Sigmoid colon (tissue), 7 donors: ENCODE data around the gene POLD1. TPM values are rescaled to one million over a fixed set of nuclear protein-coding genes. Genes with fewer than 3 reads are reported as not detected.
A peak's percentile ranks its signal among the peaks of the same experiment; 100 is the strongest.

Experiments used
- DNase-seq: peaks from one replicate; pipeline ENCODE4 v3.0.0-alpha.2; 2019
- H3K27ac ChIP-seq, 4 donors: fragments of 200-600 bp; sonication (generic); one replicate each; pipeline ENCODE4 v1.5.1; 2016 to 2019; ENCODE audit warnings: mild to moderate bottlenecking in 1 of 4
- H3K27me3 ChIP-seq, 3 donors: fragments of 200-600 bp; sonication (generic); one replicate each; pipeline ENCODE4 v1.5.1; 2019; ENCODE audit warnings: mild to moderate bottlenecking in 1 of 3
- H3K36me3 ChIP-seq, 4 donors: fragments of 200-600 bp; sonication (generic); one replicate each; pipeline ENCODE4 v1.5.1; 2016 to 2019
- H3K4me1 ChIP-seq, 4 donors: fragments of 200-600 bp; sonication (generic); one replicate each; pipeline ENCODE4 v1.5.1; 2017 to 2019
- H3K4me3 ChIP-seq, 4 donors: fragments of 200-600 bp; sonication (generic); one replicate each; pipeline ENCODE4 v1.5.1; 2017 to 2019; ENCODE audit warnings: mild to moderate bottlenecking in 2 of 4, moderate library complexity in 1 of 4
- H3K9me3 ChIP-seq, 4 donors: fragments of 200-600 bp in 3 of 4; sonication (generic) in 3 of 4; one replicate each; pipeline versions ENCODE4 v1.5.1 to v1.6.1; 2013 to 2019
- EP300 ChIP-seq, 4 donors: sonication (generic); formaldehyde crosslinking; IDR thresholded peaks; one replicate each; pipeline ENCODE4 v1.6.1; 2017; ENCODE audit warnings: antibody characterized with exemption in 4 of 4
- POLR2A ChIP-seq, 2 donors: fragments of 450-650 bp; IDR thresholded peaks; one replicate each; pipeline ENCODE4 v1.6.1; 2016; ENCODE audit warnings: antibody characterized with exemption in 2 of 2, mild to moderate bottlenecking in 2 of 2, moderate library complexity in 2 of 2
- POLR2AphosphoS5 ChIP-seq, 4 donors: sonication (generic); formaldehyde crosslinking; IDR thresholded peaks; one replicate each; pipeline ENCODE4 v1.6.1; 2017; ENCODE audit warnings: antibody characterized with exemption in 4 of 4
- WGBS, 2 donors: extraction: QIAGEN DNeasy Blood & Tissue Kit; methylation state at CpG; one replicate each; pipeline ENCODE4 v1.1.7; 2013; 5-methylcytosine and 5-hydroxymethylcytosine counted together
- intact Hi-C: fragments of 100-400 bp; cut with DNase I; formaldehyde crosslinking; loops from one replicate; pipeline ENCODE4 v1.15.1; 2023
- polyA plus RNA-seq, 3 donors: library from polyadenylated mRNA; stranded (reverse); fragments of 200-250 nt; gene quantifications; one replicate each; pipeline ENCODE4 v1.2.3, GENCODE V29; 2013
- total RNA-seq, 4 donors: library from RNA; depleted of rRNA; stranded (reverse); fragments of >200 nt; gene quantifications; one replicate each; pipeline ENCODE4 v1.1.0, GENCODE V29; 2016
- TF ChIP-seq, protein P1 (sequence below), 4 experiments: fragments of 450-650 bp in 3 of 4; fragments of 200-600 bp in 1 of 4; IDR thresholded peaks; one replicate each; pipeline ENCODE4 v1.5.1; 2016 to 2019; ENCODE audit warnings: antibody characterized with exemption in 4 of 4, mild to moderate bottlenecking in 3 of 4, moderate library complexity in 2 of 4
- donor health status: healthy with polysubstance abuse.
- donor health status: Bipolar disorder and iron deficiency.
- donor health status: healthy.

Gene POLD1
- total and polyA plus RNA-seq, 7 donors = 9.6 to 44.2 (median 10.8) TPM

DNA sequence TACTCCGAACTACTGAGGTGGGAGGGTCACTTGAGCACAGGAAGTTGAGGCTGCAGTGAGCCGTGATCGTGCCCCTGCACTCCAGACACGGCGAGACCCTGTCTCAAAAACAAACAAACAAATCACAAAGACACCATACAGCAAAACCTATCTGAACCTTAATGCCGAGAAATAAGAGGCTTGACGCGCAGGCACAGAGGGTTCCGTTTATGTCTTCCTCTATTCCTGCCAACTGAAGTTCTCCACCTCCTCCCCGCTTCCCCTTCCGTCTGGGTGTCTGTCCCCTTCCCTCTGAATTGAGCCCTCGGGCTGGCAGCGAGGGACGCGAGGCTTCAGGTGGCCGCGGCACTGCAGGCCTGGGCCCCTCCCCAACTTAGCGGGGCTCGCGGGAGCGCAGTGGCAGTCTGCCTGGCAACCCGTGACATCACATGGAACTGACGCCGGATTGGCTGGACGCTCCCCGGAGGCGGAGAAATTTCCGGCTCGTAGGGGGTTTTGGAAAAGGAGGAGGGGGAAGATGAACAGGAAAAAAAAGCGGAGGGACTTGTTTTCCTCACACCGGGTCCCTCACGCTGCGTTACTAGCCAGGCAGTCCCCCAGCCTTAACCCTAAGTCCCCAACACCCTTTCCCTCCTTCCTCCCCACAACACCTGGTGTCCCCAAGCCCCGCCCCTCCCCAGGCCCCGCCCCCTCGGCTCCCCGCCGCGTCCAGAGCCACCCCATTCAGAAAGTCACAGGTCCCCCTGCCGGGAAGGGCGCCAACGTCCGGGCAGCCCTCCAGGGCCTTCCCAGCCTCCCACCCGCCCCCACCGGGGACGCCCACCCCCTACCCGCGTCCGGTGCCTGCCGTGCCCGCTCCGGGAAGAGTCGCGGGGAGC, 47.4 kb downstream of the POLD1 start:
- WGBS, 2 donors = 1% methylated on average over 54 of the region's 54 CpGs
- H3K27me3 ChIP-seq = peaks cover 12 to 61% (median 61%) of the 10 kb centered on the region in 3 donors
- DNase-seq = peak; percentile 89
- H3K27ac ChIP-seq = peak overlapping the region in 3 of 4 donors; percentile 34 to 66 (median 47)
- H3K4me1 ChIP-seq = peaks cover 0 to 26% (median 18%) of the 10 kb centered on the region in 4 donors
- peak overlapping the region; percentile 31 to 63 (median 55) for H3K4me3 ChIP-seq
- no peaks in the 10 kb centered on the region for H3K36me3 ChIP-seq
- no peak for TF ChIP-seq EP300 (IDR thresholded peaks at IDR 0.05)
- TF ChIP-seq POLR2AphosphoS5 (IDR thresholded peaks at IDR 0.05) = peak in 1 of 4 donors; percentile 55
- TF ChIP-seq, protein P1, sequence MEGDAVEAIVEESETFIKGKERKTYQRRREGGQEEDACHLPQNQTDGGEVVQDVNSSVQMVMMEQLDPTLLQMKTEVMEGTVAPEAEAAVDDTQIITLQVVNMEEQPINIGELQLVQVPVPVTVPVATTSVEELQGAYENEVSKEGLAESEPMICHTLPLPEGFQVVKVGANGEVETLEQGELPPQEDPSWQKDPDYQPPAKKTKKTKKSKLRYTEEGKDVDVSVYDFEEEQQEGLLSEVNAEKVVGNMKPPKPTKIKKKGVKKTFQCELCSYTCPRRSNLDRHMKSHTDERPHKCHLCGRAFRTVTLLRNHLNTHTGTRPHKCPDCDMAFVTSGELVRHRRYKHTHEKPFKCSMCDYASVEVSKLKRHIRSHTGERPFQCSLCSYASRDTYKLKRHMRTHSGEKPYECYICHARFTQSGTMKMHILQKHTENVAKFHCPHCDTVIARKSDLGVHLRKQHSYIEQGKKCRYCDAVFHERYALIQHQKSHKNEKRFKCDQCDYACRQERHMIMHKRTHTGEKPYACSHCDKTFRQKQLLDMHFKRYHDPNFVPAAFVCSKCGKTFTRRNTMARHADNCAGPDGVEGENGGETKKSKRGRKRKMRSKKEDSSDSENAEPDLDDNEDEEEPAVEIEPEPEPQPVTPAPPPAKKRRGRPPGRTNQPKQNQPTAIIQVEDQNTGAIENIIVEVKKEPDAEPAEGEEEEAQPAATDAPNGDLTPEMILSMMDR (IDR thresholded peaks at IDR 0.05) = no peak
- TF ChIP-seq POLR2A (IDR thresholded peaks at IDR 0.05) = no peak
- H3K9me3 ChIP-seq = no peaks in the 10 kb centered on the region
- intact Hi-C loops = loop anchor here (5.0 kb wide), 1 partner anchor 49 kb away; the partner anchor contains the start of gene POLD1

DNA sequence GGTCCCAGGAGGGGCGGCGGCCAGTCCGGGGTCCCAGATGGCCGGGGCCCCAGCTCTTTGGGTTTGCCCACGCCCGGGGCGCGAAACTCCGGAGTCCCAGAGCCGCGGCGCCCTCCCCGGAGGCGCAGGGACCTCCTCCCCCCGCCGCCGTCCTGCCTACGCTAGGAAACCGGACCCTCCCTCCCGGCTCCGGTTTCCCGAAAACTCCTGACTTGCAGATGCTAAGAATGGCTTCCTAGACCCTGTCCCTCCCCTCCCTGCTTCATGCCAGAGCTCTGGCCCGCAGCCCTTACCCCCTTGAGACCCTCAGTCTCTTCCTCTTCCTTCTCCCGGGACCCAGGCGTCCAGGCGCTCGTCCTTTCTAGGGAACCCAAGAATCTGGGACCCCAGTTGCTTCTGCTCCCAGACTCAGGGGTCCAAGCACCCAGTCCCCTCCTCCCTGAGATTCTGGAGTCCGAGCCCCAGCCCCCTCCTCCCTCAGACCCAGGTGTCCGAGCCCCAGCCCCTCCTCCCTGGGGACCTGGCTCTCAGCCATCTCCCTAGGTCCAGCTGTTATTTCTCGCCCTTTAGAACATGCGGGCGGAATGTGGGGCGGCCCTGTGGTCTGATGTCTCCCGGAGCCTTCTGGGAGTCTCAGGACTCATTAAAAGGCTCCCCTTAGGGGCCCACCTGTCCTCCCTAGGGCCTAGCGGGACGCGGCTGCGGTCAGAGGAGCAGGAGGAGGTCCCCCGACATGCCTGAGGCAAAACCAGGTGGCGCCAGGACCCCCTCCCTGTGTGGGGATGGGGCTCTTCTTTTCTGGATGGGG, 48.3 kb downstream of the POLD1 start, which contains the start of gene MYBPC2:
MYBPC2 (plus strand) TSS at position 672 of the 808 bp plus-strand sequence; CDS start at position 734, 62 bp downstream.
- no peak for DNase-seq
- peak within 1 kb of the TSS in 3 of 4 donors; percentile 34 to 66 (median 47) for H3K27ac ChIP-seq
- no peaks in the 10 kb centered on the region for H3K9me3 ChIP-seq
- H3K4me3 ChIP-seq = peak within 1 kb of the TSS; percentile 31 to 63 (median 55)
- H3K27me3 ChIP-seq = peaks cover 12 to 61% (median 60%) of the 10 kb centered on the region in 3 donors
- TF ChIP-seq, protein P1 (IDR thresholded peaks at IDR 0.05) = no peak
- TF ChIP-seq EP300 (IDR thresholded peaks at IDR 0.05) = no peak
- no peak for TF ChIP-seq POLR2A (IDR thresholded peaks at IDR 0.05)
- no peak for TF ChIP-seq POLR2AphosphoS5 (IDR thresholded peaks at IDR 0.05)
- peaks cover 0 to 26% (median 18%) of the 10 kb centered on the region in 4 donors for H3K4me1 ChIP-seq
- WGBS, 2 donors = 3% methylated on average over 40 of the region's 40 CpGs
- no peaks in the 10 kb centered on the region for H3K36me3 ChIP-seq
- intact Hi-C loops = loop anchor here (5.0 kb wide), 1 partner anchor 50 kb away; the partner anchor contains the start of gene POLD1

DNA sequence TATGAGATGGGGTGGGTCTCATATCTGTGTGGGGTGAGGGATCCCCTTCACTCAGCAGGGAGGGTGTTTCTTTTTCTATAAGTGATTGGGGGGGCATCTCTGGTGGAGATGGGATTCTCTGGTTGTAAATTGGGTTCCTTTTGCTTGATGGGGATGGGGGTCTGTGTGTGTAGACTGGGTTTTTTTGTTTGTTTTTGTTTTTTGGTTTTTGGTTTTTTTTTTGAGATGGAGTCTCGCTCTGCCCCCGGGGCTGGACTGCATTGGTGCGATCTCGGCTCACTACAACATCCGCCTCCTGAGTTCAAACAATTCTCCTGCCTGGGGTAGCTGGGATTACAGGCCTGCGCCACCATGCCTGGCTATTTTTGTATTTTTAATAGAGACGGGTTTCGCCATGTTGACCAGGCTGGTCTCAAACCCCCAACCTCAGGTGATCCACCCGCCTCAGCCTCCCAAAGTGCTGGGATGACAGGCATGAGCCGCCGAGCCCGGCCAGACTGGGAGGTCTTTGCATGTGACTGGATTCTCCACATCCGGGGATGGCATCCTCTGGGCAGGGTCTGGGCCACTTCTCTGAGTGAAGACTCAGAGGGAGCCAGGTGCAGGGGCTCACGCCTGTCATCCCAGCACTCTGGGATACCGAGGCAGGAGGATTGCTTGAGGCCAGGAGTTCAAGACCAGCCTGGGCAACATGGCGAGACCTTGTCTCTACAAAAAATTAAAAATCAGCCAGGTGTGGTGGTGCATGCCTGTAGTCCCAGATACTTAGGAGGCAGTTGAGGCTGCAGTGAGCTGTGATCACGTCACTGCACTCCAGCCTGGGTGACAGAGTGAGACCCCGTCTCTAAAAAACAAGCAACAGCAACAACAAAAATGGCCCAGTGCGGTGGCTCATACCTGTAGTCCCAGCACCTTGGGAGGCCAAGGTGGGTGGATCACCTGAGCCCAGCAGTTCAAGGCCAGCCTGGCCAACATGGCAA, 49.3 kb downstream of the POLD1 start:
- Histone ChIP-seq H3K27me3 (peaks cover 12 to 57% (median 51%) of the 10 kb centered on the region in 3 donors), H3K36me3 (no peaks in the 10 kb centered on the region), H3K4me1 (peaks cover 0 to 19% (median 16%) of the 10 kb centered on the region in 4 donors), H3K27ac (no peak overlapping the region), H3K4me3 (no peak overlapping the region), H3K9me3 (no peaks in the 10 kb centered on the region)
- no peak for DNase-seq
- TF ChIP-seq EP300 (IDR thresholded peaks at IDR 0.05) (no peak), POLR2A (IDR thresholded peaks at IDR 0.05) (no peak), POLR2AphosphoS5 (IDR thresholded peaks at IDR 0.05) (no peak)
- TF ChIP-seq, protein P1 (IDR thresholded peaks at IDR 0.05) = no peak
- WGBS, 2 donors = 74 to 81% methylated on average over 19 of the region's 19 CpGs
- intact Hi-C loops = loop anchor here (5.0 kb wide), 1 partner anchor 51 kb away; the partner anchor contains the start of gene POLD1
